Activated CD4-positive, alpha-beta T cell treated with anti-CD3 and anti-CD28 coated beads for 48 hours (primary cell): ENCODE data around the gene GLOD4.
"Not testable (repeated sequence)": the region's sequence is repeated elsewhere in the genome, so short reads cannot be mapped to it uniquely, and the experiment has no call there.

Experiments
- DNase-seq: peaks from one replicate; pipeline ENCODE4 v3.0.0-alpha.2; 2020

Gene GLOD4

GRCh38 chr17:773016-773415, 9.1 kb downstream of the GLOD4 start:
- DNase-seq, result no peak

DNA sequence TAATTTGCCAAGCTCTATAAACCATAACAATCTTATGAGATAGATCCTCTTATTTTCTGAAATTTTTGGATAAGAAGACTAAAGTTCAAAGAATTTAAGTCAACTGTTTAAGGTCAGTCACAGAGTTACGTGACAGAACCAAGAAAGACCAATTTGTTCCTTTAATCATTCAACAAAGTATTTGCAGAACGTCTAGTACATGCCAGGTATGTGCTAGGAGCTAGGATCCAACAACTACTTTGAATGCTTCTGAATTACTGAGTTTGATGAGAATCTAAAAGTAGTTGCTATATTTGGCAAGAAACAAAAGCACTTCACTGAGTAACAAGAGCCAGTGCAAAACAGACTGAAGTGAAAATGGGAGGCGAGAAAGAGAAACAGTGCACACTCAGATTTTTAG, 15.0 kb downstream of the GLOD4 start:
- DNase-seq, result no peak

GRCh38 chr17:760371-760770, 21.7 kb downstream of the GLOD4 start:
- DNase-seq, result no peak

- no peak for DNase-seq
Measured at GRCh38 chr17:759964-760363, 22.1 kb downstream of the GLOD4 start.

DNA sequence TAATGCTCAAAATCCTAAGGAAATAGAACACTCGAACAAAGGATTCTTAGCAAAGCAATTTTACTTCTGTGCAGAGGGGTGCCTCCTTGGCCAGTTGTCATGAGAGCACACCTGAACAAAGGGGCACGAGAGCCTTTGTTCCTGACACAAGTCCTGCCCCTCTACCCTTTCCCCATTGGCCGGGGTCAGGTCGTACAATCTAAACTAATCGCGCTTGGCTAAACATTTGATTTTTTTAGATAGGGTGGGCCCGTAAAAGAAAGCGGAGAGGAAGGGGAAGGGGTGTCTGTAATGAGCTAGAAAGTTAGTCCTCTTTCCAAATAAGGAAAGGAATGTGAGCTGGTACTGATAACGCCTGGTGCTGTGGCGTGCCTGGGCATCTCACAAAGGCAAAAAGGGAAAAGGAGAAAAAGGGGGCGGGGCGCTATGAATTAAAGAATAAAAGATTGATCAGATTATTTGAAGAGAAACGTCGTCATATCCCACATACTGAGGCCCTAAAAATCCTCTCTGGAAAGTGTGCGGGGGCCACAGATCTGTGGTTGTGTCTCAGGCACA, 26.0 kb downstream of the GLOD4 start:
- not testable (repeated sequence) for DNase-seq

- not testable (repeated sequence) for DNase-seq
Measured at GRCh38 chr17:755319-755961, 26.6 kb downstream of the GLOD4 start.

DNA sequence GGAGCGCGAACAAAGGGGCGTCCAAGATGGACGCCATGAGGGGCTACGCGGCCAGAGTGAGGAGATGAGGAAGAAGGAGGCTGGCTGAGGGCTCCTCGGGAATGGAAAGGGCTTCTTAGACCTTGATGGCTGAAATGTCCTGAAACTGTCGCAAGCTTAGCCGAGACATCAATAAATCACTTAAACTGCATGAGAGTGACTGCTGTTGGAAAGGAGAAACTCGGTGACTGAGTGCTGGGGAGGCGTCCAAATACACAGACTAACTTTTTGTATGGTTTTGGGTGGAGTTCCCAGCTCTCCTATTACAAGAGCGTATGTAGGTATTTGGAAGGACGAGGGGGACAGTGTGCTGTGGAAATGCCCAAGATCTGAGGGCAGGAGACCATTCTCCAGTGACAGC, 28.7 kb downstream of the GLOD4 start:
- no peak for DNase-seq

- DNase-seq, result no peak
Measured at GRCh38 chr17:752620-753219, 29.4 kb downstream of the GLOD4 start.

DNA sequence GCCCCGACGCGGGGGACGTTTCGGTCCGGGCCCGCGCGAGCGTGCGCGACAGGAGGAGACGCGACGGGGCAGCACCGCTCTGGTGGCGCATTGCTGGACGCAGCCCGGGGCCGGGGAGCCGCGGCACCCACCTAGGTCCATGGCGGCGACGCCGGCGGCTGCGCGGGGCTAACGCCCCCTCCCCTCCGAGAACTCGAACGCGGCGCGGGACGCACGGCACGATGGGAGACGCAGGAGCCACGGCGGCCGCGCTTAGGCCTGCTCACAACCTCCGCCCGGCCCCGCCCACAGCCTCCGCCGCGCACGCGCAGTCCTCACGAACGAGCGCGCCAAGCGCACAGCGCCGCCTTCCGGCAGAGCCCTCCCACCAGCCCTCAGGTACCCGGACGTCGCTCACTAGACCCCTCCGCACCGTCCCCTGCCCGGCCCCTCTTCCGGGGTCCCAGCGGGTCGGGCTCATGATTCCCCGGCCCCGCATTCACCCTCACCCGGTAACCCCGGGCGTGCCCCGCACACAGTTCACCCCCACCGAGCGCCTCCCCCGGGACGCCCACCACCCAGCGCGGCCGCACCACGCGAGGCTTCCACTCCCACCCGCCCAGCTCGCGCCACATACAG, 30.0 kb downstream of the GLOD4 start, which contains the start of gene GEMIN4:
Gene GEMIN4 (minus strand): TSS at position 263 of the 618 bp plus-strand sequence. CDS start 122 bp downstream, at position 141.
- DNase-seq, result peak; percentile 99

DNA sequence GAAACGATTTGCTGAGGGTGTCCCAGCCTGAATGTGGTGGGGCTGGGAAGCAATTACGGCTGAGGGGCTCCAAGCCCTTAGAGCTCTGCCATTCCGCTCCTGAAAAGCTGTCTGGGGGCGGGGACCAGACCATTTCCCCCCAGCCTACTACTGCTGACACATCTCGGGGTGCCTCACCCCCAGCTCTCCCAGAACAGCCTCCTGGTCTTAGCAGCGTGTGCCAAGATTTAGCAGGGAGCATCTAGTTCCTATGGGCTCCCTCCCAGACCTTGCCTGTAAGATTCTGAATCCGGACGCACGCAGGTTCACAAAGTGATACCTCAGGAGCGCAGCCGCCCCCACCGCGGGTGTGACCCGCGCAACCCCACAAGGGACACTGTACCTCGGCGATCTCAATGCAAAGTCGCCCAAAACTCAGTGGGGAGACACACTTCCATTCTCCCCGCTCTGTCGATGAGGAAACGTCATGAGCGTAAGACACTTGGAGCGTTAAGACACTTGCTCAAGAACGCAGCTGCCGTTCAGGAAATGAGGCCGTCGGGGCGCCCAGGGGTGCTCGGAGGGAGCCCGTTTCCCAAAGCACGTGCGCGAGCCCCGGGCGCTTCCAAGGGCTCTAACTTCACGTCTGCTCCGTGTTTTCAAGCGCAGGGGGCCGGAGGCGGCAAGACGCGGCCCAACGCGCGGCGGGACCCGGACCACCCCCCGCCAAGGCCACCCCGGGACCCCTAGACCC, 30.6 kb downstream of the GLOD4 start:
- DNase-seq, result peak; percentile 71

- no peak for DNase-seq
Measured at GRCh38 chr17:750431-751037, 31.5 kb downstream of the GLOD4 start.

- not testable (repeated sequence) for DNase-seq
Measured at GRCh38 chr17:749359-749758, 32.7 kb downstream of the GLOD4 start.

DNA sequence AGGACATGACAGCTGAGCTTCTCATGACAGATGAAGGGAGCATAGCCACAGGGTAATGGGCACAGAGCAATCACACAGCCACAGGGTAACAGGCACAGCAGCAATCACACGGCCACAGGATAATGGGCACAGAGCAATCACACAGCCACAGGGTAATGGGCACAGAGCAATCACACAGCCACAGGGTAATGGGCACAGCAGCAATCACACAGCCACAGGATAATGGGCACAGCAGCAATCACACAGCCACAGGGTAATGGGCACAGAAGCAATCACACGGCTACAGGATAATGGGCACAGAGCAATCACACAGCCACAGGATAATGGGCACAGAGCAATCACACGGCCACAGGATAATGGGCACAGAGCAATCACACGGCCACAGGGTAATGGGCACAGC, 33.5 kb downstream of the GLOD4 start:
- DNase-seq, result not testable (repeated sequence)

DNA sequence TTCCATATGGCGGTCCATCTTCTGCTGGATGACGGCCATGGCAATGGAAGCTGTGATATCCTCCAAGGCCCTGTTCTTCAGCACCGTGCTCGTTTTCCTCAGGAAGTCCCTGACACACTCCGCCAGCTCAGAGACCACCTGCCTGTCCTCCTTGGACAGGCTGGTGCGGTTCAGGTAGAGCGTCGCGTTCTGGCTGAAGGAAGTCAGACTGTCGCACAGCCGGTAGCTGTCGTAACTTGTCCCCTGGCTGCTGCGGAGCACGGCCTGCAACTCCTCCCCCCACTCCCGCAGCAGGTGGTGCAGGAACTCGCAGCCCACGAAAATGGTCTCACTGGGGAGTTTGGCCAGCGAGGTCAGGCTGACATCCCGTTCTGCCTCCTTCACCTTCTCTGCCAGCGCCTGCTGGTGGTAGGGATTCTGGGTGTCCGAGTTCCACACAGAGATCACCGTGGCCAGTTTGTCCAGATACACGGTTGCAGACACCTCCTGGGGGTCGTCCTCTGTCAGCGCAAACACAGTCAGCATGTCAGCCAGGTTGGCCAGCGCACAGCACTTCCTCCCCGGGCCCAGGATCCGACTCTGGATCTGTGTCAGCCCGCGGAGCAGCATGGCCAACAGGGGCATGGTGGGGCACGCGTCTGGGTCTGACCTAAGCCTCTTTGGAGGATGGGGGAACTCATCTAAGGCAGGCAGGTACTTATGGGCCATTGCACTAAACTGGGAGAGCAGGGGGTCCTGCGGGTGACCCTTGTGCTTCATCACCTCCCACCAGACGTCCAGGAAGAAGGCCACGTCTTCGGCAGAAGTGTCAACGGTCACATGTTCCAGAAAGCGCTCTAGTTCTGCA, 35.1 kb downstream of the GLOD4 start:
- DNase-seq, result no peak

- DNase-seq, result no peak
Measured at GRCh38 chr17:746181-746580, 35.9 kb downstream of the GLOD4 start.

DNA sequence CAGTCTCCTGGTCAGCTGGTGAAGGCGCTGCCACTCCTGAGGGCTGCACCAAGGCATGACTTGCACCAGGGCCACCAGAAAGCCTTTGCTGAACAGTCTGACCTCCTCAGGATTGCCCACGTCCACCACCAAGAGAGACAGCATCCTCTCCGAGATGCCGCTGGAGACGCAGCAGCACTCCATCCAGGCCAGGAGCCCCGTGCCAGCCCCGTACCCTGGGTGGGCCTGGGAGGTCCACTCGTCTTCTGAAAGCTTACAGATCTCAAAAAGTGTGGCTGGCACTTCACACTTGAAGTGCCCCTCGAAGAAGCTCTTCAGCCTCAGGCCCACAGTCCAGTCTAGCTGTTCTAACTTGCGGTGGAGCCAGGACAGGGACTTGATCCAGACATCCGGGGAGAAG, 36.7 kb downstream of the GLOD4 start:
- DNase-seq, result no peak

- no peak for DNase-seq
Measured at GRCh38 chr17:744937-745336, 37.1 kb downstream of the GLOD4 start.

DNA sequence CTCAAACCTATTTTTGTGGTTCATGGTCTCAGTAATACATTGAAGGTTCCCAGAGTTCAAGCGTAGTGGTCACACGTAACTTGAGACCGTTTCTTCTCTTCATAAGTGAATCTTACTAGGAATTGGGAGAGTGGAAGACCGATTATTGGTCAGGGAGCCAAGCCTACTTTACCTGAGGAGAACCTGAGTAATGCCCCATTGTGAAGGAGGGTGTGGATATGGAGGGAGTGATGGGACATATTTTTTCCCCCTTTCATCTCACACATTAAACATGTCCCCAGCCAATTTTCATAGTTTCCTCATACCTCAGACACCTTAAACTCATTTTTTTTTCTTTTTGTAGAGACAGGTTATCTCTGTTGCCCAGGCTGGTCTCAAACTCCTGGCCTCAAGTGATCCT, 38.9 kb downstream of the GLOD4 start:
- DNase-seq, result no peak

DNA sequence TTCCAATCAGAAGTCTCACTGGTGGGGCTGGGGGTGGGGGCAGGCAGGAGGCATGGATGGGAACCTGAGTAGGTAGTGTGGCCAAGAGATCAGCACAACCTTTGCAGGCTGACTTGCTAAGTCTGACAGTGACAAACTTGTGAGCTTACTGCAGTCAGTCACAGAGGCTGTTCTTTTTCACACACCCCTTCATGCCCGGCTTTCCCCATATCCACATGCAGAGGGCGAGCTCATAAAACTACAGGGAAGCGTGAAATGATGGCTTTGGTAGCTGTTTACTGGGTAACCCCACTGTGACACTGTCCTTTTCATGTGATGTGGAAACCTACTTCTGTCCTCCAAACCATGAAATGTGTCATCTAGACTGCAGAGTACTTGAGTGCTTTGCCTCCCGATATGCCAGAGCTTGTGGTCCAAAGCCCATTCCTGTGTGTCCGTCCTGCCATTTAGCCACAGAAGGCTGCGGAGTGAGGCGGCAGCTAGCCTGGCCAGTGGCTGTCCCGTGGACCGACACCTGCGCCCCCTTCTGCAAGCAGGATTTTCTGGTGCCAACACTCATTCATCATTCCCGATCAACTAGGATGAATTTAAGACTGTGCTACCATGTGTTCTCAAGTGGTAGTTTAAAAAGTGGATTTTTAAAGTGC, 39.8 kb downstream of the GLOD4 start:
- DNase-seq, result no peak

DNA sequence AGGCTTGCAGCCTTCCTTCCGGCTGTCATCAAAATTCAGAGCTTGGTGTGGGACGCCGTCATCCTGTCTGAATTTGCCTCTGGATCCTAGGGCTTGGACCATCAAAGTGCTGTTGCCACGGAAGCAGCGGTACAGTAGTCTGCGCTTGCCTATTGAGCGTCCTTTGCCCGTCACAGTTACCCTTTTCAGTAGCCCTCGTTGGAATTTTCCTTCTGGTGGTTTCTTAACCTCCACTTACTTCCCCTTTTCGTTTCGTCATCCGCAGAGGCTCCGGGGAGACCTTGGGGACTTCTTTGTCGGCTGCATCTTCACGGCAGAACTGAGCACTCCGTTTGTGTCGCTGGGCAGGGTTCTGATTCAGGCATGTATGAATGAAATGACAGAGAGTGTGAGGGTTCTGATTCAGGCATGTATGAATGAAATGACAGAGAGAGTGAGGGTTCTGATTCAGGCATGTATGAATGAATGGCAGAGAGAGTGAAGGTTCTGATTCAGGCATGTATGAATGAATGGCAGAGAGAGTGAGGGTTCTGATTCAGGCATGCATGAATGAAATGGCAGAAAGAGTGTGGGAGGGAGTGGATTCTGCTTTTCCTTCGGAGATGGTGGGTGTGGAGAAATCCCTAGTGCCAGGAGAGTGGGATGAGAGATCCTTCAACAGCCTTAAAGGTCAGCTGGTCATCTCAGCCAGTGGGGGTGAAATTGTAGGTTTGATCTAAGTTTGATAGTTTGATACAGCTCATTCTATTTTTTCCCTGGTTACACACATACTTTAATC, 41.7 kb downstream of the GLOD4 start:
- peak; percentile 58 for DNase-seq
